Transverse colon (tissue), 4 donors: Measurements from ENCODE around the gene SCD. TPM values are rescaled to one million over a fixed set of nuclear protein-coding genes. Genes with fewer than 3 reads are reported as not detected.

Experiments
- DNase-seq: peaks from one replicate; pipeline ENCODE4 v3.0.0-alpha.2; 2019
- H3K27ac ChIP-seq, 4 donors: fragments of 200-600 bp; sonication (generic); 2 replicates each; pipeline ENCODE4 v1.5.1; 2016 to 2018; ENCODE audit warnings: inconsistent platforms in 4 of 4
- H3K27me3 ChIP-seq: fragments of 200-600 bp; sonication (generic); 2 replicates; pipeline ENCODE4 v1.5.1; 2017; ENCODE audit warnings: inconsistent platforms
- H3K36me3 ChIP-seq, 4 donors: fragments of 200-600 bp; sonication (generic); 2 replicates each; pipeline ENCODE4 v1.5.1; 2017 to 2019; ENCODE audit warnings: inconsistent platforms in 4 of 4
- H3K4me1 ChIP-seq, 4 donors: fragments of 200-600 bp; sonication (generic); 2 replicates each; pipeline ENCODE4 v1.5.1; 2017 to 2020; ENCODE audit warnings: inconsistent platforms in 4 of 4
- H3K4me3 ChIP-seq, 4 donors: fragments of 200-600 bp; sonication (generic); 1 replicate in 1 of 4; 2 replicates in 3 of 4; pipeline versions ENCODE4 v1.5.1 to v1.6.1; 2017 to 2019; ENCODE audit warnings: inconsistent platforms in 4 of 4
- H3K9me3 ChIP-seq, 2 donors: fragments of 200-600 bp; sonication (generic); 2 replicates each; pipeline ENCODE4 v1.5.1; 2017 to 2019; ENCODE audit warnings: inconsistent platforms in 2 of 2
- EP300 ChIP-seq: sonication (generic); formaldehyde crosslinking; IDR thresholded peaks from one replicate; pipeline ENCODE4 v1.6.1; 2017; ENCODE audit warnings: antibody characterized with exemption, low read depth
- POLR2A ChIP-seq: fragments of 450-650 bp; IDR thresholded peaks from one replicate; pipeline ENCODE4 v1.6.1; 2016; ENCODE audit warnings: antibody characterized with exemption, mild to moderate bottlenecking, moderate library complexity
- POLR2AphosphoS5 ChIP-seq, 3 donors: sonication (generic); formaldehyde crosslinking; IDR thresholded peaks; one replicate each; pipeline ENCODE4 v1.6.1; 2016; ENCODE audit warnings: antibody characterized with exemption in 3 of 3
- WGBS, 2 donors: methylation state at CpG; one replicate each; pipeline ENCODE4 v1.1.5; 2018; ENCODE audit warnings: low coverage in 1 of 2; 5-methylcytosine and 5-hydroxymethylcytosine counted together
- in situ Hi-C, 4 donors: fragments of 200-750 bp; cut with MboI; loops; one replicate each; pipeline versions ENCODE4 v1.15.0 to v1.15.1; 2017; ENCODE audit warnings: low sequenced_read_pairs in 3 of 4, low pct_ligation_motif_present in 1 of 4, low pct_unique_long_range_greater_than_20kb in 1 of 4
- intact Hi-C: fragments of 100-400 bp; cut with DNase I; formaldehyde crosslinking; loops from one replicate; pipeline ENCODE4 v1.15.1; 2023; ENCODE audit warnings: low total_unique reads
- small RNA-seq, 4 donors: library from RNA; depleted of rRNA; stranded (forward); fragments of <200 nt; gene quantifications; one replicate each; pipeline ENCODE3, GENCODE V24; 2016
- total RNA-seq, 4 donors: library from RNA; depleted of rRNA; stranded (reverse); fragments of >200 nt; gene quantifications; one replicate each; pipeline ENCODE4 v1.1.0, GENCODE V29; 2016
- TF ChIP-seq, protein P1 (sequence below), 5 experiments: fragments of 200-600 bp in 3 of 5; fragments of 450-650 bp in 2 of 5; sonication (generic) in 3 of 5; IDR thresholded peaks; 1 replicate in 2 of 5; 2 replicates in 3 of 5; pipeline ENCODE4 v1.5.1; 2016 to 2017; ENCODE audit warnings: antibody characterized with exemption in 5 of 5, inconsistent platforms in 3 of 5, mild to moderate bottlenecking in 2 of 5, moderate library complexity in 1 of 5

SCD gene
- total RNA-seq, 4 donors from 2014 or later = 9.2 to 62.1 (median 21.8) TPM

DNA sequence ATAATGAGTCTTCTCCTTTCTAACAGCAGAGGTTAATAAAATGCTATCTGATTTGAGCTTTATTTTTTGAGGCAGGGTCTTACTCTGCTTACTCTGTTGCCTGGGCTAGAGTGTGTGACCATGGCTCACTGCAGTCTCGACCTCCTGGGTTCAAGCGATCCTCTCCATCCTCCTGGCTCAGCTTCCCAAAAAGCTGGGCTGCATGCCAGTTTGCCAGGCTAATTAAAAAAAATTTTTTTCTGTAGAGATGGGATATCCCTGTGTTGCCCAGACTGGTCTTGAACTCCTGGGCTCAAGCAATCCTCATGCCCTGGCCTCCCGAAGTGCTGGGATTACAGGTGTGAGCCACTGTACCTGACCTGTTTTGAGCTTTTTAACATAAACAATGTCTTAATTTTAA is 56.7 kb downstream of the SCD start:
- intact Hi-C loops = no loop called here

DNA sequence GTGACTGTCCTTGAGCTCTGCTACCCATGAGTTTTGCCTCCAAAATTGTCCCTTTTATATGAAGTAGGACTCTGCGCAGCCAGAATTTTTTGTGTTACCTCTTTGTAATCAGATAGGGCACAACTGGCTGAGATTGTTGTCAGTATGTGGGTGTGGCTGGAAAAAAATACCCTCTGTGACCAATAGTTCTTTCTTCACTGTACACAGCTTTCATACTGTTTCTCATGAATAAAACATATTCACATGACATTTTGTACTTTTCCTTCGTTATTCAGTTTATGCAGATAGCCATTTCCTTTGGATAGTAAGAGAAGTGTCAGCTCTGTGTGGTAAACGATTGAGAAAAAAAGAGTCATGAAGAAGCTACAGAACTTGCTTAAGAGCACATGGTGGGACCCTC is 66.1 kb downstream of the SCD start:
- in situ Hi-C loops = no loop called here
- Histone ChIP-seq H3K9me3 (no peaks in the 10 kb centered on the region), H3K36me3 (no peaks in the 10 kb centered on the region), H3K27ac (no peak overlapping the region), H3K4me1 (no peaks in the 10 kb centered on the region), H3K4me3 (no peak overlapping the region), H3K27me3 (no peaks in the 10 kb centered on the region)
- TF ChIP-seq, protein P1, sequence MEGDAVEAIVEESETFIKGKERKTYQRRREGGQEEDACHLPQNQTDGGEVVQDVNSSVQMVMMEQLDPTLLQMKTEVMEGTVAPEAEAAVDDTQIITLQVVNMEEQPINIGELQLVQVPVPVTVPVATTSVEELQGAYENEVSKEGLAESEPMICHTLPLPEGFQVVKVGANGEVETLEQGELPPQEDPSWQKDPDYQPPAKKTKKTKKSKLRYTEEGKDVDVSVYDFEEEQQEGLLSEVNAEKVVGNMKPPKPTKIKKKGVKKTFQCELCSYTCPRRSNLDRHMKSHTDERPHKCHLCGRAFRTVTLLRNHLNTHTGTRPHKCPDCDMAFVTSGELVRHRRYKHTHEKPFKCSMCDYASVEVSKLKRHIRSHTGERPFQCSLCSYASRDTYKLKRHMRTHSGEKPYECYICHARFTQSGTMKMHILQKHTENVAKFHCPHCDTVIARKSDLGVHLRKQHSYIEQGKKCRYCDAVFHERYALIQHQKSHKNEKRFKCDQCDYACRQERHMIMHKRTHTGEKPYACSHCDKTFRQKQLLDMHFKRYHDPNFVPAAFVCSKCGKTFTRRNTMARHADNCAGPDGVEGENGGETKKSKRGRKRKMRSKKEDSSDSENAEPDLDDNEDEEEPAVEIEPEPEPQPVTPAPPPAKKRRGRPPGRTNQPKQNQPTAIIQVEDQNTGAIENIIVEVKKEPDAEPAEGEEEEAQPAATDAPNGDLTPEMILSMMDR (IDR thresholded peaks at IDR 0.05) = no peak
- TF ChIP-seq POLR2A = no peak
- TF ChIP-seq POLR2AphosphoS5 (IDR thresholded peaks at IDR 0.05) = no peak
- TF ChIP-seq EP300 = no peak
- intact Hi-C loops = no loop called here
- 70 to 81% methylated on average over 3 of the region's 3 CpGs for WGBS, 2 donors
- no peak for DNase-seq

More for the DNA sequence above, 56.7 kb downstream of the SCD start:
- Histone ChIP-seq H3K27ac (no peak overlapping the region), H3K36me3 (no peaks in the 10 kb centered on the region), H3K9me3 (no peaks in the 10 kb centered on the region), H3K4me3 (no peak overlapping the region), H3K27me3 (no peaks in the 10 kb centered on the region), H3K4me1 (no peaks in the 10 kb centered on the region)
- in situ Hi-C loops = no loop called here
- TF ChIP-seq POLR2A (no peak), EP300 (no peak), POLR2AphosphoS5 (IDR thresholded peaks at IDR 0.05) (no peak)
- TF ChIP-seq, protein P1 (IDR thresholded peaks at IDR 0.05) = no peak
- WGBS, 2 donors = 71% methylated on average over 3 of the region's 3 CpGs; no CpG with 5 or more reads in 1 of the 2 donors
- DNase-seq = no peak

Small RNA genes lying within 50 kb of the gene (small RNA-seq; reads per million reads assigned to genes)
- gene RF00019 = 0 reads per million in 4 donors

Other genes starting within 250 kb of the SCD start
- 10 to 100 TPM; 21.7 to 41.0 (median 39.6) TPM for gene ERLIN1, start 161.2 kb upstream of the SCD start, total RNA-seq
- gene CHUK, start 117.6 kb upstream of the SCD start, total RNA-seq = 10 to 100 TPM; 16.5 to 22.2 (median 18.8) TPM
- 10 to 100 TPM in 3 of 4 donors, 1 to 10 TPM in 1; 2.2 to 15.2 (median 13.0) TPM for gene CWF19L1, start 79.6 kb upstream of the SCD start, total RNA-seq
- gene BLOC1S2, start 60.6 kb upstream of the SCD start, total RNA-seq = 10 to 100 TPM in 2 of 4 donors, 1 to 10 TPM in 1, not detected in 1; 1.1 to 20.3 (median 13.4) TPM
- gene PKD2L1, start 17.0 kb upstream of the SCD start, total RNA-seq = 1 to 10 TPM in 1 of 4 donors, under 1 TPM in 1, not detected in 2; 0.14 to 1.9 TPM
- not detected for gene WNT8B, start 115.8 kb downstream of the SCD start, total RNA-seq
- gene SEC31B, start 172.6 kb downstream of the SCD start, total RNA-seq = 10 to 100 TPM; 14.1 to 32.8 (median 24.1) TPM
- gene NDUFB8, start 182.6 kb downstream of the SCD start, total RNA-seq = 100 to 1,000 TPM in 3 of 4 donors, 10 to 100 TPM in 1; 70.3 to 265 (median 137) TPM
- 10 to 100 TPM; 12.8 to 47.2 (median 21.7) TPM for gene HIF1AN, start 188.7 kb downstream of the SCD start, total RNA-seq